Heart left ventricle (tissue), 16 donors: Measurements from ENCODE around the gene CCDC148. TPM values are rescaled to one million over a fixed set of nuclear protein-coding genes. Genes with fewer than 3 reads are reported as not detected.

Experiments
- ATAC-seq, 4 donors: fragments of 200-7000 bp; cut with Tn5 transposase; one replicate each; pipeline ENCODE4 v1.9.1; 2020 to 2022; ENCODE audit warnings: moderate library complexity in 4 of 4, mild to moderate bottlenecking in 3 of 4, moderate number of reproducible peaks in 1 of 4
- DNase-seq, 5 donors: peaks; one replicate each; pipeline ENCODE4 v3.0.0-alpha.2; 2020
- H3K27ac ChIP-seq, 12 donors: fragments of 200-600 bp; sonication (generic) in 4 of 12; one replicate each; pipeline versions ENCODE4 v1.5.0 to v1.8.0; 2016 to 2022; ENCODE audit warnings: mild to moderate bottlenecking in 2 of 12
- H3K27me3 ChIP-seq, 9 donors: fragments of 200-600 bp; sonication (generic) in 2 of 9; one replicate each; pipeline versions ENCODE4 v1.5.1 to v1.8.0; 2016 to 2022; ENCODE audit warnings: mild to moderate bottlenecking in 3 of 9
- H3K36me3 ChIP-seq, 9 donors: fragments of 200-600 bp; sonication (generic) in 2 of 9; one replicate each; pipeline versions ENCODE4 v1.5.0 to v1.8.0; 2018 to 2022; ENCODE audit warnings: mild to moderate bottlenecking in 2 of 9
- H3K4me1 ChIP-seq, 12 donors: fragments of 200-600 bp; sonication (generic) in 4 of 12; one replicate each; pipeline versions ENCODE4 v1.5.0 to v1.8.0; 2016 to 2022; ENCODE audit warnings: mild to moderate bottlenecking in 3 of 12
- H3K4me3 ChIP-seq, 12 donors: fragments of 200-600 bp; sonication (generic) in 4 of 12; one replicate each; pipeline versions ENCODE4 v1.5.0 to v1.8.0; 2017 to 2022; ENCODE audit warnings: mild to moderate bottlenecking in 9 of 12, moderate library complexity in 4 of 12
- H3K9me3 ChIP-seq, 12 donors: fragments of 200-600 bp; sonication (generic) in 4 of 12; one replicate each; pipeline versions ENCODE4 v1.5.0 to v1.8.0; 2016 to 2022; ENCODE audit warnings: mild to moderate bottlenecking in 1 of 12
- CTCF ChIP-seq, 12 donors: fragments of 200-600 bp; sonication (generic) in 4 of 12; IDR thresholded peaks; one replicate each; pipeline versions ENCODE4 v1.5.0 to v1.8.0; 2018 to 2022; ENCODE audit warnings: antibody characterized with exemption in 12 of 12, mild to moderate bottlenecking in 5 of 12
- POLR2A ChIP-seq, 2 donors: fragments of 450-650 bp; IDR thresholded peaks; one replicate each; pipeline ENCODE4 v1.6.1; 2017; ENCODE audit warnings: antibody characterized with exemption in 2 of 2, mild to moderate bottlenecking in 2 of 2, moderate library complexity in 2 of 2
- WGBS, 4 donors: extraction: QIAGEN DNeasy Blood & Tissue Kit in 2 of 4; methylation state at CpG; one replicate each; pipeline versions ENCODE4 v1.1.5 to v1.1.7; 2013 to 2018; 5-methylcytosine and 5-hydroxymethylcytosine counted together
- intact Hi-C, 10 donors: fragments of 100-400 bp; cut with DNase I; formaldehyde crosslinking; loops; one replicate each; pipeline versions ENCODE4 v1.11.1 to v1.14.2; 2022
- polyA plus RNA-seq, 2 donors: library from polyadenylated mRNA; stranded (reverse); fragments of 200-250 nt; gene quantifications; one replicate each; pipeline ENCODE4 v1.2.3, GENCODE V29; 2013
- total RNA-seq, 9 donors: library from RNA; depleted of rRNA in 2 of 9; stranded (reverse); fragments of >200 nt in 2 of 9; fragmentation: NEBNext Ultra II Directional in 3 of 9; extraction: Animal tissue kit (Norgen Biotek cat#: 25700) in 3 of 9; gene quantifications; one replicate each; pipeline versions ENCODE4 v1.1.0 to v1.2.4, GENCODE V29; 2016 to 2023
- donor health status: ischemic (EF 13 %, LVEDD 7.1; RV severe dilation, severe dysfunction).
- donor health status: healthy with polysubstance abuse.
- donor health status: DM: no; HTN: yes; CAD: no.
- donor health status: DM: no; HTN: no; CAD: no.
- donor health status: ischemic (EF 25% LVEDD 6.9; RV normal size, moderate dysfunction).
- donor health status: ischemic (EF 25% LVEDD 5.7; RV mildly dilated, moderate dysfunction).
- donor health status: healthy.
- donor health status: DM: yes; HTN: yes; CAD: no.
- donor health status: ischemic (EF 35%, LVEDD 5.7; RV mildly dilated, moderate dysfunction).
- donor health status: nonischemic (EF 11% LVEDD 7.7; RV severe dilation, severe dysfunction).
- donor health status: DM: yes; HTN: yes; CAD: no.
- donor health status: PGD.
- donor health status: ischemic (EF 29% LVEDD 5.4; RV normal size, mild dysfunction).
- donor health status: nonischemic (EF 23%, LVEDD 6.1; RV moderate dilation, normal function).

CCDC148 gene
- total and polyA plus RNA-seq, 11 donors: 0.24 to 1.2 (median 0.75) TPM; not detected in 2

GRCh38 chr2:158207354-158207753, 249.2 kb downstream of the CCDC148 start:
- DNase-seq (no peak), ATAC-seq (no peak)
- Histone ChIP-seq H3K4me1 (peaks cover 0 to 2% (median 0%) of the 10 kb centered on the region in 12 donors), H3K27ac (no peak overlapping the region), H3K4me3 (no peak overlapping the region), H3K36me3 (no peaks in the 10 kb centered on the region), H3K27me3 (no peaks in the 10 kb centered on the region), H3K9me3 (no peaks in the 10 kb centered on the region)
- WGBS, 4 donors: 95 to 98% (median 97%) methylated on average over 1 of the region's 1 CpG
- intact Hi-C loops: no loop called here
- TF ChIP-seq CTCF (IDR thresholded peaks at IDR 0.05): no peak
- no peak for TF ChIP-seq POLR2A (IDR thresholded peaks at IDR 0.05)

- TF ChIP-seq POLR2A (IDR thresholded peaks at IDR 0.05) (no peak), CTCF (IDR thresholded peaks at IDR 0.05) (no peak)
- no peak overlapping the region for H3K4me3 ChIP-seq
- no peaks in the 10 kb centered on the region for H3K9me3 ChIP-seq
- 26 to 67% (median 51%) methylated on average over 1 of the region's 1 CpG for WGBS, 4 donors
- H3K27me3 ChIP-seq: no peaks in the 10 kb centered on the region
- ATAC-seq: peak in 3 of 4 donors; percentile 11 to 61 (median 26)
- H3K4me1 ChIP-seq: peaks cover 0 to 2% (median 0%) of the 10 kb centered on the region in 12 donors
- no peak overlapping the region for H3K27ac ChIP-seq
- no peak for DNase-seq
- intact Hi-C loops: no loop called here
- H3K36me3 ChIP-seq: no peaks in the 10 kb centered on the region
Measured at GRCh38 chr2:158205215-158205614, 251.3 kb downstream of the CCDC148 start.

GRCh38 chr2:158204741-158205165, 251.8 kb downstream of the CCDC148 start:
- Histone ChIP-seq H3K36me3 (no peaks in the 10 kb centered on the region), H3K9me3 (no peaks in the 10 kb centered on the region), H3K27me3 (no peaks in the 10 kb centered on the region), H3K27ac (no peak overlapping the region), H3K4me1 (peaks cover 0 to 2% (median 0%) of the 10 kb centered on the region in 12 donors), H3K4me3 (no peak overlapping the region)
- ATAC-seq (no peak), DNase-seq (no peak)
- WGBS, 4 donors: 88 to 100% (median 94%) methylated on average over 1 of the region's 1 CpG
- intact Hi-C loops: no loop called here
- no peak for TF ChIP-seq CTCF (IDR thresholded peaks at IDR 0.05)
- no peak for TF ChIP-seq POLR2A (IDR thresholded peaks at IDR 0.05)

GRCh38 chr2:158202161-158202815, 254.3 kb downstream of the CCDC148 start:
- DNase-seq: no peak
- H3K9me3 ChIP-seq: no peaks in the 10 kb centered on the region
- WGBS, 4 donors: 45 to 58% (median 56%) methylated on average over 6 of the region's 6 CpGs
- no peaks in the 10 kb centered on the region for H3K27me3 ChIP-seq
- no peak overlapping the region for H3K4me3 ChIP-seq
- intact Hi-C loops: no loop called here
- H3K27ac ChIP-seq: no peak overlapping the region
- TF ChIP-seq POLR2A (IDR thresholded peaks at IDR 0.05) (no peak), CTCF (IDR thresholded peaks at IDR 0.05) (no peak)
- peaks cover 0 to 2% (median 0%) of the 10 kb centered on the region in 12 donors for H3K4me1 ChIP-seq
- no peaks in the 10 kb centered on the region for H3K36me3 ChIP-seq
- ATAC-seq: no peak
